ENCODE measurements around the gene MAP4K4.

MAP4K4 gene

DNA sequence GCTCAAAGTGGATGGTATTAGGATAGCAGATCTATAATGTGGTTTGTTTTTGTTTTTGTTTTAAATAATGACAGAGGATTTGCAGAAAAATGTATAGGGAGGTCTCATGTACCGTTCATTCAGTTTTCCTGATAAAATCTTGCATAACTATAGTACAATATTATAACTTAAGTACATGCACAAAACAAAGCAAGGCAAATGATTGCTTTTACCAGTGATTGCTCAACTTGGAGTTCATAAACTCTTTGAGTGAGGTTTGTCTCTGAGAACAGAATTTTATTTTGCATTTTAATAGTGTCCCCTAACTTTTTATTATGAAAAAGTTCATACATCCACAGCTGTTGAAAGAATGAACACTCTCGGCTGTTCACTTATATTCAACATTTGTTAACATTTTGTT is 96.6 kb downstream of the MAP4K4 start:
- H3K27me3 ChIP-seq (replicated peaks; ENCODE audit: control insufficient read depth, insufficient read depth, low read length), result no peaks in the 10 kb centered on the region
- H3K4me3 ChIP-seq (replicated peaks; ENCODE audit: low read depth, low read length), result no peak overlapping the region
- TF ChIP-seq, protein P1, sequence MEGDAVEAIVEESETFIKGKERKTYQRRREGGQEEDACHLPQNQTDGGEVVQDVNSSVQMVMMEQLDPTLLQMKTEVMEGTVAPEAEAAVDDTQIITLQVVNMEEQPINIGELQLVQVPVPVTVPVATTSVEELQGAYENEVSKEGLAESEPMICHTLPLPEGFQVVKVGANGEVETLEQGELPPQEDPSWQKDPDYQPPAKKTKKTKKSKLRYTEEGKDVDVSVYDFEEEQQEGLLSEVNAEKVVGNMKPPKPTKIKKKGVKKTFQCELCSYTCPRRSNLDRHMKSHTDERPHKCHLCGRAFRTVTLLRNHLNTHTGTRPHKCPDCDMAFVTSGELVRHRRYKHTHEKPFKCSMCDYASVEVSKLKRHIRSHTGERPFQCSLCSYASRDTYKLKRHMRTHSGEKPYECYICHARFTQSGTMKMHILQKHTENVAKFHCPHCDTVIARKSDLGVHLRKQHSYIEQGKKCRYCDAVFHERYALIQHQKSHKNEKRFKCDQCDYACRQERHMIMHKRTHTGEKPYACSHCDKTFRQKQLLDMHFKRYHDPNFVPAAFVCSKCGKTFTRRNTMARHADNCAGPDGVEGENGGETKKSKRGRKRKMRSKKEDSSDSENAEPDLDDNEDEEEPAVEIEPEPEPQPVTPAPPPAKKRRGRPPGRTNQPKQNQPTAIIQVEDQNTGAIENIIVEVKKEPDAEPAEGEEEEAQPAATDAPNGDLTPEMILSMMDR (IDR thresholded peaks at IDR 0.05; ENCODE audit: insufficient read depth, low read length, poor library complexity, severe bottlenecking), result no peak
- no peak for DNase-seq (ENCODE audit: extremely low read depth, insufficient read length)
- no peaks in the 10 kb centered on the region for H3K36me3 ChIP-seq (ENCODE audit: control insufficient read depth, insufficient read depth, low read length)

DNA sequence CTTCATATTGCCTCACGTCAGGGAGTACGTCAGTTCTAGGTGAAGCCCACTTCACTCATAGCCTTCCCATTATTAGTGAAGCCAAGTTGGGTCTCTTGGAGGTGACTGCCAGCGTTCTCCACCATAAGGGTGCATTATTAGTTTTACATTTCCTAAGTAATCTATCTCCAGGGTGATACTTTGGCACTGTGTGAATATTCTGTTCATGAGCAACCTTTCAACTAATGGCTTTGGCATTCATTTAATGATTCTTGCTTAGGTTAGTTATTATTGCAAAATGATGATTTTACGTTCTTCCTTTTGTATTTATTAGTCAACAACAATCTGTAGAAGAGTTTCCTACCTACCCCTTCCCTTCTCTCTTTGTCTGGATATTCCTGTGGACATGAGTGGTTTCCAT is 97.5 kb downstream of the MAP4K4 start:
- H3K27me3 ChIP-seq (replicated peaks; ENCODE audit: control insufficient read depth, insufficient read depth, low read length), result no peaks in the 10 kb centered on the region
- no peak overlapping the region for H3K4me3 ChIP-seq (replicated peaks; ENCODE audit: low read depth, low read length)
- TF ChIP-seq, protein P1 (IDR thresholded peaks at IDR 0.05; ENCODE audit: insufficient read depth, low read length, poor library complexity, severe bottlenecking), result no peak
- no peaks in the 10 kb centered on the region for H3K36me3 ChIP-seq (ENCODE audit: control insufficient read depth, insufficient read depth, low read length)
- no peak for DNase-seq (ENCODE audit: extremely low read depth, insufficient read length)

DNA sequence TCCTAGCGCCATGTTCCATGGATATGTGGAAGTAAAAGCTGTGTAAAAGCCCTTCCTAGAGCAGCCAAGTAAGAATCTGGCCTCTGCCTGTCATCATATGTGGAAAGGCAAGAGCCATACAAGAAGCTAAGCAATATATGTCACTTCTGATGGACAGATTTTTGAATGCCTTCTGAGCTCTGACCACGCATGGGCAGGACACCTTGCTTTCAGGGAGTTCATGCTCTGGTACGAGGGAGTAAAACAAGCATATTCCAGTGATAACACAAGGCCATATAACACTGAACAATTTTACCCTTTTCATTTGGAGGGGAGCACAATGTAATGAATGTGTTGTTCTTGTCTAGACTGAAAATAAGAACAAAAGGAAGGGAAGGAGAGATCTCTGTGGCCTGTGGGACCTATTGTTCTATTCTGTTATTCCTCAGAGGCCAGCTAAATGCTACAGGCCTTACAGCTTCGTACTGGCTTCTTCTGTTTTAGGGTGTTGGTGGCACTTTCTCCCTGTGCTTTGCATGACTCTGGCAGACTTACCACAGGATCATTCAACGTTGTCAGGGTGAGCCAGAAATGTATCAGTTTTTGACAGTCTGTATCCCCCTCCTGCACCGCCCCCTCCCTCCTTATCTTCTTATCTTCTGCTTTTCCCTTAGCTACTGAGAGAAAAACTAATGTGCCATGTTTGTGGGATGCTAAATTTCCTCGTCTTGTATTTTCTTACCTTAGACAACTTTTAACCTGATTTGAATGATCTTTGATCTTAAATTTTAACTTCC is 99.5 kb downstream of the MAP4K4 start:
- TF ChIP-seq, protein P1 (IDR thresholded peaks at IDR 0.05; ENCODE audit: insufficient read depth, low read length, poor library complexity, severe bottlenecking), result no peak
- H3K36me3 ChIP-seq (ENCODE audit: control insufficient read depth, insufficient read depth, low read length), result no peaks in the 10 kb centered on the region
- H3K4me3 ChIP-seq (replicated peaks; ENCODE audit: low read depth, low read length), result no peak overlapping the region
- H3K27me3 ChIP-seq (replicated peaks; ENCODE audit: control insufficient read depth, insufficient read depth, low read length), result no peaks in the 10 kb centered on the region; the same call in 1 of the 2 replicates
- DNase-seq (ENCODE audit: extremely low read depth, insufficient read length), result no peak

DNA sequence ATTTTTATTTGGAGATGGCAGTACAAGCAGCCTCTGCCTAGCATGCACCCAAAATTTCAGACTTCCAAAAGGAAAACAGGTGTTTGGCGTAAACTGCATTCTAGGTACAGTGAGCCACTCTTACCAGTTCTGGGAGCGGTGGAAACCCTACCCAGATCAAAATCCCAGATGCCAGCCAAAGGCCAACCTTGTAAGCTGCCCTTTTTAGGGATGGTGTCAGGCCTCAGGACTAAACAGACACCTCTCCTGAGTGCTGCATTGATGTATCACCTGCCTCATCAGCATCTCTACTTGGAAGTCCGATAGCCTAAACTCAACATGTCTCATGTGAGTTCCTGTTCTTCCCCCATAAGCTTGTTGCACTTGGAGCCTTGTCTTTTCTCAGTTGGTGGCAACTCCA is 104.0 kb downstream of the MAP4K4 start:
- TF ChIP-seq, protein P1 (IDR thresholded peaks at IDR 0.05; ENCODE audit: insufficient read depth, low read length, poor library complexity, severe bottlenecking), result no peak
- no peaks in the 10 kb centered on the region for H3K36me3 ChIP-seq (ENCODE audit: control insufficient read depth, insufficient read depth, low read length)
- H3K27me3 ChIP-seq (replicated peaks; ENCODE audit: control insufficient read depth, insufficient read depth, low read length), result no peaks in the 10 kb centered on the region; the same call in 1 of the 2 replicates
- no peak overlapping the region for H3K4me3 ChIP-seq (replicated peaks; ENCODE audit: low read depth, low read length)
- DNase-seq (ENCODE audit: extremely low read depth, insufficient read length), result no peak

DNA sequence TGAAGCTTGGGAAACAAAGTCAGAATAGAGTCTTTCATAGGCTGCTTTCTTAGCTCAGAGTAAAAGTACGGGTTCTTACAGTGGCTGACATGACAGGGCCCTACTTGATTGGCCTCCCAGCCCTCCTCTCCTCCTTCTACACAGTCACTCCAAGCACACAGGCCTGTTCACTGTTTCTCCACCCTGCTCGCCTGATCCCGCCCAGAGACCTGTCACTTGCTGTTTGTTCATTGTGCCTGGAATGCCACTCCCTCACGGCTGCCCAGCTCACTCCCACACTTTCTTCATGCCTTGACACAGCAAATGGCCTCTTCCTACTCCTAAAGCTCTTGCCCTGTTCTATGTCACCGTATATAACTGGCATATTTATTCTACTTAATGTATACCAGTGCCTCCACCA is 104.8 kb downstream of the MAP4K4 start:
- no peaks in the 10 kb centered on the region; the same call in 1 of the 2 replicates for H3K27me3 ChIP-seq (replicated peaks; ENCODE audit: control insufficient read depth, insufficient read depth, low read length)
- DNase-seq (ENCODE audit: extremely low read depth, insufficient read length), result no peak
- TF ChIP-seq, protein P1 (IDR thresholded peaks at IDR 0.05; ENCODE audit: insufficient read depth, low read length, poor library complexity, severe bottlenecking), result no peak
- no peak overlapping the region for H3K4me3 ChIP-seq (replicated peaks; ENCODE audit: low read depth, low read length)
- no peaks in the 10 kb centered on the region for H3K36me3 ChIP-seq (ENCODE audit: control insufficient read depth, insufficient read depth, low read length)
